Measurements from ENCODE around the gene LEPROT. TPM values are rescaled to one million over a fixed set of nuclear protein-coding genes. Genes with fewer than 3 reads are reported as not detected.

The LEPROT gene
- total and polyA plus RNA-seq, 2 experiments from 2014 or later: 22.9 to 24.9 TPM

DNA sequence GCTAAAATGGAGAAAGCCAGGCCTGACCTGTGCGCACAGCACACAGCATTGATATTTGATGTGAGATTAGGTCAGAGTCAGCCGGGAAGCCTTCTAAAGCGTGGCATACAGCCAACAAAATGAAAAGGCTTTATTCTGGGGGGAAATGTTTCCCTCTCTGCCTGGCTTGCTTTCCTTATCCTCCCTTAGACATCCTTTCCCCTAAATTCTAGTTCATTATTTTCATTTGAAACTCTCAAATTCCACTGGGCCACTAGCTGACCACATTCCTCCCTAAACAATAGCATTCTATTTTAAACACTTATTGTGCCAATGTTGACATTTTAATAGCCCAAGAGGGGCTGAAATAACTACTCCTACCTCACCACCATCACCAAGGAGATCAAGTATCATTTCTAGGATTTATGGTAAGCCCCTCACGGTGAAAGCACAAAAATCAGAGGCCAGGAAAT lies 49.4 kb downstream of the LEPROT start:
- no peaks in the 10 kb centered on the region for H4K20me1 ChIP-seq (replicated peaks; ENCODE audit: insufficient read depth)
- Mint-ChIP-seq H3K9me3 (peaks cover 5% of the 10 kb centered on the region; the same call in 2 of the 3 replicates), H3K4me1 (no peaks in the 10 kb centered on the region), H3K27me3 (ENCODE audit: insufficient read depth, low read depth, poor library complexity) (no peaks in the 10 kb centered on the region), H3K36me3 (ENCODE audit: low read depth) (no peaks in the 10 kb centered on the region; the same call in 2 of the 3 replicates), H3K4me3 (no peak overlapping the region), H3K27ac (no peak overlapping the region)
- no peak overlapping the region for H3K4me2 ChIP-seq
- TF ChIP-seq ZNF331 (CRISPR knock-in tag; IDR thresholded peaks at IDR 0.05; ENCODE audit: low read depth): no peak
- TF ChIP-seq STAT1 (IDR thresholded peaks at IDR 0.05; ENCODE audit: unreplicated experiment): no peak
- ATAC-seq: no peak
- H3F3A ChIP-seq (replicated peaks; ENCODE audit: low read depth): no peaks in the 10 kb centered on the region
- no peak overlapping the region for H2AFZ ChIP-seq
- no peak for DNase-seq (ENCODE audit: low spot score)
- peaks cover 5% of the 10 kb centered on the region; the same call in 1 of the 2 replicates for H3K4me1 ChIP-seq (ENCODE audit: insufficient read depth)
- H3K4me3 ChIP-seq: no peak overlapping the region
- no peaks in the 10 kb centered on the region for H3K36me3 ChIP-seq (ENCODE audit: insufficient read depth)
- H3K79me2 ChIP-seq (replicated peaks; ENCODE audit: insufficient read depth): no peaks in the 10 kb centered on the region
- H3K27ac ChIP-seq (ENCODE audit: low read depth): no peak overlapping the region
- H3K9me2 ChIP-seq (ENCODE audit: insufficient read depth): no peaks in the 10 kb centered on the region
- H3K27me3 ChIP-seq (ENCODE audit: insufficient read depth): no peaks in the 10 kb centered on the region

- H3F3A ChIP-seq (replicated peaks; ENCODE audit: low read depth): no peaks in the 10 kb centered on the region
- Mint-ChIP-seq H3K4me3 (no peak overlapping the region), H3K36me3 (ENCODE audit: low read depth) (no peaks in the 10 kb centered on the region; the same call in 2 of the 3 replicates), H3K9me3 (peaks cover 5% of the 10 kb centered on the region; the same call in 2 of the 3 replicates), H3K27me3 (ENCODE audit: insufficient read depth, low read depth, poor library complexity) (no peaks in the 10 kb centered on the region), H3K27ac (no peak overlapping the region), H3K4me1 (no peaks in the 10 kb centered on the region)
- no peak for ATAC-seq
- H3K4me1 ChIP-seq (ENCODE audit: insufficient read depth): peaks cover 5% of the 10 kb centered on the region; the same call in 1 of the 2 replicates
- H3K36me3 ChIP-seq (ENCODE audit: insufficient read depth): no peaks in the 10 kb centered on the region
- H2AFZ ChIP-seq: no peak overlapping the region
- H3K4me2 ChIP-seq: no peak overlapping the region
- no peak overlapping the region for H3K27ac ChIP-seq (ENCODE audit: low read depth)
- 0 out of 2 replicates have a peak, but pooled peaks cover 3% of the 10 kb centered on the region for H4K20me1 ChIP-seq (replicated peaks; ENCODE audit: insufficient read depth)
- H3K79me2 ChIP-seq (replicated peaks; ENCODE audit: insufficient read depth): no peaks in the 10 kb centered on the region
- no peak for DNase-seq (ENCODE audit: low spot score)
- no peaks in the 10 kb centered on the region for H3K27me3 ChIP-seq (ENCODE audit: insufficient read depth)
- H3K4me3 ChIP-seq: no peak overlapping the region
- H3K9me2 ChIP-seq (ENCODE audit: insufficient read depth): no peaks in the 10 kb centered on the region
- TF ChIP-seq EZH2 (IDR thresholded peaks at IDR 0.05; ENCODE audit: low read depth, unreplicated experiment) (no peak), CREB1 (CRISPR knock-in tag; IDR thresholded peaks at IDR 0.05; ENCODE audit: low read depth) (no peak), STAT1 (IDR thresholded peaks at IDR 0.05; ENCODE audit: unreplicated experiment) (no peak), EZH2phosphoT487 (IDR thresholded peaks at IDR 0.05; ENCODE audit: unreplicated experiment) (no peak), POLR2AphosphoS5 (IDR thresholded peaks at IDR 0.05; ENCODE audit: low read depth) (no peak), ZNF331 (CRISPR knock-in tag; IDR thresholded peaks at IDR 0.05; ENCODE audit: low read depth) (no peak), NANOG (IDR thresholded peaks at IDR 0.05; ENCODE audit: borderline replicate concordance) (no peak), ZNF114 (CRISPR knock-in tag; IDR thresholded peaks at IDR 0.05) (no peak), ZNF462 (CRISPR knock-in tag; IDR thresholded peaks at IDR 0.05) (no peak), JUNB (IDR thresholded peaks at IDR 0.05; ENCODE audit: unreplicated experiment) (no peak)
- TF ChIP-seq, protein P1, sequence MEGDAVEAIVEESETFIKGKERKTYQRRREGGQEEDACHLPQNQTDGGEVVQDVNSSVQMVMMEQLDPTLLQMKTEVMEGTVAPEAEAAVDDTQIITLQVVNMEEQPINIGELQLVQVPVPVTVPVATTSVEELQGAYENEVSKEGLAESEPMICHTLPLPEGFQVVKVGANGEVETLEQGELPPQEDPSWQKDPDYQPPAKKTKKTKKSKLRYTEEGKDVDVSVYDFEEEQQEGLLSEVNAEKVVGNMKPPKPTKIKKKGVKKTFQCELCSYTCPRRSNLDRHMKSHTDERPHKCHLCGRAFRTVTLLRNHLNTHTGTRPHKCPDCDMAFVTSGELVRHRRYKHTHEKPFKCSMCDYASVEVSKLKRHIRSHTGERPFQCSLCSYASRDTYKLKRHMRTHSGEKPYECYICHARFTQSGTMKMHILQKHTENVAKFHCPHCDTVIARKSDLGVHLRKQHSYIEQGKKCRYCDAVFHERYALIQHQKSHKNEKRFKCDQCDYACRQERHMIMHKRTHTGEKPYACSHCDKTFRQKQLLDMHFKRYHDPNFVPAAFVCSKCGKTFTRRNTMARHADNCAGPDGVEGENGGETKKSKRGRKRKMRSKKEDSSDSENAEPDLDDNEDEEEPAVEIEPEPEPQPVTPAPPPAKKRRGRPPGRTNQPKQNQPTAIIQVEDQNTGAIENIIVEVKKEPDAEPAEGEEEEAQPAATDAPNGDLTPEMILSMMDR (conservative IDR thresholded peaks at IDR 0.05; ENCODE audit: low read depth in 2 of 2): no peak
- TF ChIP-seq, protein P2, sequence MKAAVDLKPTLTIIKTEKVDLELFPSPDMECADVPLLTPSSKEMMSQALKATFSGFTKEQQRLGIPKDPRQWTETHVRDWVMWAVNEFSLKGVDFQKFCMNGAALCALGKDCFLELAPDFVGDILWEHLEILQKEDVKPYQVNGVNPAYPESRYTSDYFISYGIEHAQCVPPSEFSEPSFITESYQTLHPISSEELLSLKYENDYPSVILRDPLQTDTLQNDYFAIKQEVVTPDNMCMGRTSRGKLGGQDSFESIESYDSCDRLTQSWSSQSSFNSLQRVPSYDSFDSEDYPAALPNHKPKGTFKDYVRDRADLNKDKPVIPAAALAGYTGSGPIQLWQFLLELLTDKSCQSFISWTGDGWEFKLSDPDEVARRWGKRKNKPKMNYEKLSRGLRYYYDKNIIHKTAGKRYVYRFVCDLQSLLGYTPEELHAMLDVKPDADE (IDR thresholded peaks at IDR 0.05): no peak
Observed at GRCh38 chr1:65470766-65471165, 50.3 kb downstream of the LEPROT start.
